KMS-11 (cell line): ENCODE results near the gene PCNX3.

Source experiments
- H2AFZ ChIP-seq: fragments of 200-600 bp; sonication (generic); 2 replicates; pipeline ENCODE4 v1.6.1; 2016; ENCODE audit warnings: antibody characterized with exemption, mixed run types, low read depth
- H3K27ac ChIP-seq: fragments of 200-600 bp; sonication (generic); 2 replicates; pipeline ENCODE4 v1.6.1; 2016; ENCODE audit warnings: mild to moderate bottlenecking, mixed run types
- H3K27me3 ChIP-seq: fragments of 200-600 bp; sonication (generic); 2 replicates; pipeline ENCODE4 v1.6.1; 2017; ENCODE audit warnings: mild to moderate bottlenecking, low read depth, mixed run types, moderate library complexity; ENCODE audit not compliant: insufficient read depth
- H3K36me3 ChIP-seq: fragments of 200-600 bp; sonication (generic); 2 replicates; pipeline ENCODE4 v1.6.1; 2017; ENCODE audit warnings: mild to moderate bottlenecking, mixed run types; ENCODE audit not compliant: insufficient read depth
- H3K4me1 ChIP-seq: fragments of 200-600 bp; sonication (generic); 2 replicates; pipeline ENCODE4 v1.6.1; 2016; ENCODE audit warnings: mild to moderate bottlenecking, low read depth, mixed run types; ENCODE audit not compliant: poor library complexity, severe bottlenecking
- H3K4me2 ChIP-seq: fragments of 200-600 bp; sonication (generic); 2 replicates; pipeline ENCODE4 v1.7.0; 2016; ENCODE audit warnings: mild to moderate bottlenecking, mixed run types
- H3K4me3 ChIP-seq: fragments of 200-600 bp; sonication (generic); IDR thresholded peaks from 2 replicates; pipeline ENCODE4 v1.6.1; 2017; ENCODE audit warnings: low read depth, low read length, mixed read lengths; ENCODE audit not compliant: insufficient read depth
- H3K79me2 ChIP-seq: fragments of 200-600 bp; sonication (generic); 2 replicates; pipeline ENCODE4 v1.6.1; 2016; ENCODE audit warnings: low read depth, mixed run types; ENCODE audit not compliant: insufficient read depth
- H3K9ac ChIP-seq: fragments of 200-600 bp; sonication (generic); 2 replicates; pipeline ENCODE4 v1.6.1; 2016; ENCODE audit warnings: mild to moderate bottlenecking, mixed run types
- H4K20me1 ChIP-seq: fragments of 200-600 bp; sonication (generic); 2 replicates; pipeline ENCODE4 v1.6.1; 2016; ENCODE audit warnings: mild to moderate bottlenecking, mixed run types; ENCODE audit not compliant: insufficient read depth
- TF ChIP-seq, protein P1 (sequence below): fragments of 200-600 bp; sonication (generic); conservative IDR thresholded peaks from 2 replicates; pipeline ENCODE4 v1.6.1; 2017; ENCODE audit warnings: low read depth, mild to moderate bottlenecking, antibody characterized with exemption, low read length, moderate library complexity, mixed read lengths

PCNX3 gene

DNA sequence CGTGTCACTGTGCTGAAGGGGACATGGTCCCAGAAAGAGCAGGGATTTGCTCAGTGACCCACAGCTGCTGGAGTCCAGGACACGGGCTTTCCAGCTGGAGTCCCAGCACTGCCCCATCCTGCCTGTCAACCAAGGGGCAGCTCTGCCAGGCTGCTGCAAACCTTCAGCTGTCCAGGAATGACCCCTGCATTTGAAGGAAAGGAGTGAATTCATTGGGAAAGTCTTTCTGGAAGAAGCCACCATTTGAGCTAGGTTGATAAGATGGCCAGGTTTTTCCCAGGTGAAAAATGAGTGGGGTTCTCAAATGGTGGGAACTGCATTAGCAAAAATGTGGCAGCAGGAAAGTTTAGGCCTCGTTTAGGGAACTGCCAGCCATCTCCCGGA, 29.3 kb upstream of the PCNX3 start:
- H3K4me1 ChIP-seq: peaks cover 70% of the 10 kb centered on the region
- peak overlapping the region; percentile 93 for H3K27ac ChIP-seq
- H3K4me3 ChIP-seq: no peak overlapping the region
- peak overlapping the region; percentile 95 for H3K4me2 ChIP-seq
- TF ChIP-seq, protein P1, sequence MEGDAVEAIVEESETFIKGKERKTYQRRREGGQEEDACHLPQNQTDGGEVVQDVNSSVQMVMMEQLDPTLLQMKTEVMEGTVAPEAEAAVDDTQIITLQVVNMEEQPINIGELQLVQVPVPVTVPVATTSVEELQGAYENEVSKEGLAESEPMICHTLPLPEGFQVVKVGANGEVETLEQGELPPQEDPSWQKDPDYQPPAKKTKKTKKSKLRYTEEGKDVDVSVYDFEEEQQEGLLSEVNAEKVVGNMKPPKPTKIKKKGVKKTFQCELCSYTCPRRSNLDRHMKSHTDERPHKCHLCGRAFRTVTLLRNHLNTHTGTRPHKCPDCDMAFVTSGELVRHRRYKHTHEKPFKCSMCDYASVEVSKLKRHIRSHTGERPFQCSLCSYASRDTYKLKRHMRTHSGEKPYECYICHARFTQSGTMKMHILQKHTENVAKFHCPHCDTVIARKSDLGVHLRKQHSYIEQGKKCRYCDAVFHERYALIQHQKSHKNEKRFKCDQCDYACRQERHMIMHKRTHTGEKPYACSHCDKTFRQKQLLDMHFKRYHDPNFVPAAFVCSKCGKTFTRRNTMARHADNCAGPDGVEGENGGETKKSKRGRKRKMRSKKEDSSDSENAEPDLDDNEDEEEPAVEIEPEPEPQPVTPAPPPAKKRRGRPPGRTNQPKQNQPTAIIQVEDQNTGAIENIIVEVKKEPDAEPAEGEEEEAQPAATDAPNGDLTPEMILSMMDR: no peak
- no peak overlapping the region for H3K9ac ChIP-seq
- H3K27me3 ChIP-seq: no peaks in the 10 kb centered on the region
- H3K79me2 ChIP-seq: no peaks in the 10 kb centered on the region; the same call in 1 of the 2 replicates
- no peaks in the 10 kb centered on the region; the same call in 1 of the 2 replicates for H3K36me3 ChIP-seq
- no peaks in the 10 kb centered on the region for H4K20me1 ChIP-seq
- H2AFZ ChIP-seq: no peak overlapping the region

GRCh38 chr11:65586676-65587075, 28.9 kb upstream of the PCNX3 start:
- peak overlapping the region; percentile 15; the same call in 1 of the 2 replicates for H3K9ac ChIP-seq
- H3K4me1 ChIP-seq: peaks cover 72% of the 10 kb centered on the region
- peak overlapping the region; percentile 93 for H3K27ac ChIP-seq
- peak overlapping the region; percentile 95 for H3K4me2 ChIP-seq
- no peak overlapping the region for H3K4me3 ChIP-seq
- no peaks in the 10 kb centered on the region; the same call in 1 of the 2 replicates for H3K79me2 ChIP-seq
- TF ChIP-seq, protein P1: no peak
- H2AFZ ChIP-seq: no peak overlapping the region
- no peaks in the 10 kb centered on the region; the same call in 1 of the 2 replicates for H3K36me3 ChIP-seq
- H4K20me1 ChIP-seq: no peaks in the 10 kb centered on the region
- H3K27me3 ChIP-seq: no peaks in the 10 kb centered on the region

GRCh38 chr11:65588199-65589054, 27.1 kb upstream of the PCNX3 start:
- H3K4me2 ChIP-seq: peak overlapping the region; percentile 95
- H3K4me1 ChIP-seq: peaks cover 69% of the 10 kb centered on the region
- H3K27me3 ChIP-seq: no peaks in the 10 kb centered on the region
- peak overlapping the region; percentile 93 for H3K27ac ChIP-seq
- H3K4me3 ChIP-seq: no peak overlapping the region
- TF ChIP-seq, protein P1: peak; percentile 76
- H4K20me1 ChIP-seq: no peaks in the 10 kb centered on the region
- no peak overlapping the region for H2AFZ ChIP-seq
- H3K36me3 ChIP-seq: no peaks in the 10 kb centered on the region
- no peaks in the 10 kb centered on the region; the same call in 1 of the 2 replicates for H3K79me2 ChIP-seq
- peak overlapping the region; percentile 71 for H3K9ac ChIP-seq

DNA sequence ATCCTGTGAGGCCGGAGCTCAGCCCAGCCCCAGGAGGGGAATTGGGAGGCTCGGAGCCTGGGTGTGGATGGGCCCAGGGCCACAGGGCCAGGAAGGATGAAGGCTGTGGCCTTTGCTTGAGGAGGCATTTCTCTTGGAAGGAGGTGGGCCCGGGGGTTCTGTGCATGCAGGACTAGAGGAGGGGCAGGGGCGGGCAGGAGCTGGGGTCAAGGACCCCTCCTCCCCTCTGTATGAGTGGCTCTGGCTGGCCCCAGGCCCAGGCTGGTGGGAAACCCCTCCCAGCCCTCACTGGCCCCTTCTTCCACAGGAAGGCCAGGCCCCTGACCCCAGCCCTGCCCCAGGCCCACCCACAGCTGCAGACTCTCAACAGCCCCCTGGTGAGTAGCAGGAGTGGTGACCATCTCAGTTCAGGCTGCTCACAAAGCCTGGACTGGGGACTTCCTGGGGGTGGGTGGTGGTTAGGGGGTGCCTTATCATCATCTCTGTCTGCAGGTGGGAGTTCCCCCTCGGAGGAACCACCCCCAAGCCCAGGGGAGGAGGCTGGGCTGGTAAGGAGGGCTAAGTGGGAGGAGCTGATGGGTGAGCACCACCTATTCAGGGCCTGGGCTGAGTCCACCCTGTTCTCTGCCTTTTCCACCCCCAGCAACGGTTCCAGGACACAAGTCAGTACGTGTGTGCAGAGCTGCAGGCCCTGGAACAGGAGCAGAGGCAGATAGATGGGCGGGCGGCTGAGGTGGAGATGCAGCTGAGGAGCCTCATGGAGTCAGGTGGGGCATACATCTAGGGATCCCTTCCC, 25.9 kb upstream of the PCNX3 start:
- peak overlapping the region; percentile 71; the same call in 1 of the 2 replicates for H3K9ac ChIP-seq
- H3K4me1 ChIP-seq: peaks cover 60% of the 10 kb centered on the region
- no peak overlapping the region for H2AFZ ChIP-seq
- no peaks in the 10 kb centered on the region; the same call in 1 of the 2 replicates for H3K79me2 ChIP-seq
- H3K4me3 ChIP-seq: no peak overlapping the region
- peak overlapping the region; percentile 93 for H3K27ac ChIP-seq
- no peaks in the 10 kb centered on the region for H4K20me1 ChIP-seq
- no peaks in the 10 kb centered on the region for H3K27me3 ChIP-seq
- peak overlapping the region; percentile 95 for H3K4me2 ChIP-seq
- TF ChIP-seq, protein P1: no peak
- no peaks in the 10 kb centered on the region for H3K36me3 ChIP-seq
